GM13976 (cell line): Measurements from ENCODE around the gene VDR.
"Not testable (repeated sequence)": the region's sequence is repeated elsewhere in the genome, so short reads cannot be mapped to it uniquely, and the experiment has no call there.

Experiments
- DNase-seq: peaks from one replicate; pipeline ENCODE4 v3.0.0; 2012; ENCODE audit warnings: low spot score
- in situ Hi-C: fragments of 300-500 bp; cut with MboI; formaldehyde crosslinking; loops from one replicate; pipeline ENCODE4 v1.12.0; 2022; ENCODE audit warnings: low sequenced_read_pairs, mixed read lengths, inconsistent platforms; ENCODE audit not compliant: unreplicated experiment
- TF ChIP-seq, protein P1 (sequence below): IDR thresholded peaks from 2 replicates; pipeline ENCODE4 v1.5.1; 2012; ENCODE audit warnings: borderline replicate concordance, mild to moderate bottlenecking; ENCODE audit not compliant: insufficient read depth; ENCODE audit errors: extremely low read depth, missing control alignments, control extremely low read depth

Gene VDR

DNA sequence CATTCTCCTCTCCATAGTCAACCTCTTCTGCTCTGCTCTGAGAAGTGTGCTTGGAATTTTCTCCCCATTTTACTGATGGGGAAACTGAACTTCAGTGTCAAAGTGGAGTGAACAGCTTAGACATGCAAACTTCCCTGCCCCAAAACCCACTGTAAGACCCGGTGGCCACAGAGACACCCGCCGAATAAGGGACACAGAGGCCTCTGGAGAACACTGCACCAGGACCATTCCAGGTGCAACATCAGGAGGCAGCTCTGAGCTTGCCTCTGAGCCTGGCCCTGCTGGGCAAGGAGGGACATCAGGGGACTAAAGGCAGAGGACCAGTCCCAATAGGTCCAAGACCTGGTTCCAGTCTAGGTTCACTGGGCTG is 86.8 kb downstream of the VDR start:
- TF ChIP-seq, protein P1, sequence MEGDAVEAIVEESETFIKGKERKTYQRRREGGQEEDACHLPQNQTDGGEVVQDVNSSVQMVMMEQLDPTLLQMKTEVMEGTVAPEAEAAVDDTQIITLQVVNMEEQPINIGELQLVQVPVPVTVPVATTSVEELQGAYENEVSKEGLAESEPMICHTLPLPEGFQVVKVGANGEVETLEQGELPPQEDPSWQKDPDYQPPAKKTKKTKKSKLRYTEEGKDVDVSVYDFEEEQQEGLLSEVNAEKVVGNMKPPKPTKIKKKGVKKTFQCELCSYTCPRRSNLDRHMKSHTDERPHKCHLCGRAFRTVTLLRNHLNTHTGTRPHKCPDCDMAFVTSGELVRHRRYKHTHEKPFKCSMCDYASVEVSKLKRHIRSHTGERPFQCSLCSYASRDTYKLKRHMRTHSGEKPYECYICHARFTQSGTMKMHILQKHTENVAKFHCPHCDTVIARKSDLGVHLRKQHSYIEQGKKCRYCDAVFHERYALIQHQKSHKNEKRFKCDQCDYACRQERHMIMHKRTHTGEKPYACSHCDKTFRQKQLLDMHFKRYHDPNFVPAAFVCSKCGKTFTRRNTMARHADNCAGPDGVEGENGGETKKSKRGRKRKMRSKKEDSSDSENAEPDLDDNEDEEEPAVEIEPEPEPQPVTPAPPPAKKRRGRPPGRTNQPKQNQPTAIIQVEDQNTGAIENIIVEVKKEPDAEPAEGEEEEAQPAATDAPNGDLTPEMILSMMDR = no peak
- in situ Hi-C loops = no loop called here
- no peak for DNase-seq

DNA sequence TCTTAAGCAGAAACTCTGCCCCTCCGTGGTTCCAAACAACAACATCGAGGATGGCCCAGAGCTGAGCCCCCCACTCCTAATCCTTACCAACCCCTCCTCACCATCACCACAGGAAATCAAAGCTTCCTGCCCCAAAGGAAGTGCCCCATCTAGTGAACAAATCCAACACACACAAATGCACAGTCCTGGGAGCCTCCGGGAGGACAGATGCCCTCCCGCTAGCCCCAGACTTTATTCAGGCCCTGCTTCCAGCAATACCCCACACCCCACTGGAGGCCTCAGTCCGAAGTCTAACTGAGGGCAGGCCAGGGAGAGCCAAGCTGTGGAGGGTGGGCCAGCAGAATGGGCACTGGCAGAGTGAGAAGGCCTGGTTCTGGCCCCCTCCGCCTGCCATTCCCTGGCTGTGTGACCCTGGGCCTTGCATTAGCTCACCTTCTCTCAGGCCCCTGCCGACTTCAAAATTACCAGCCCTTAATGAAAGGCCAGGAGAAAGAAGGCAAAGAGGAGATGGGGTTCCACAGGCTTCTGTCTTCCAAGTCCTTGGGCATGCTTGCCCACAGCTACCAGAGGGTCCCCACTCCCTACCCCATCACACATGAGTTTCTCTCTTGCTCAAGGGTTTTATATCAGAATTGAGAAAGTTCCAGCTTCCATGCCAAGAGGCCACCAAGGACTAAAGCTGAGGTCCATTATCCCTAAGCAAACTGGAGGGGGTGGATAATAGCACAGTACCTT is 87.4 kb downstream of the VDR start:
- no peak for DNase-seq
- in situ Hi-C loops = no loop called here
- TF ChIP-seq, protein P1 = peak; percentile 35

DNA sequence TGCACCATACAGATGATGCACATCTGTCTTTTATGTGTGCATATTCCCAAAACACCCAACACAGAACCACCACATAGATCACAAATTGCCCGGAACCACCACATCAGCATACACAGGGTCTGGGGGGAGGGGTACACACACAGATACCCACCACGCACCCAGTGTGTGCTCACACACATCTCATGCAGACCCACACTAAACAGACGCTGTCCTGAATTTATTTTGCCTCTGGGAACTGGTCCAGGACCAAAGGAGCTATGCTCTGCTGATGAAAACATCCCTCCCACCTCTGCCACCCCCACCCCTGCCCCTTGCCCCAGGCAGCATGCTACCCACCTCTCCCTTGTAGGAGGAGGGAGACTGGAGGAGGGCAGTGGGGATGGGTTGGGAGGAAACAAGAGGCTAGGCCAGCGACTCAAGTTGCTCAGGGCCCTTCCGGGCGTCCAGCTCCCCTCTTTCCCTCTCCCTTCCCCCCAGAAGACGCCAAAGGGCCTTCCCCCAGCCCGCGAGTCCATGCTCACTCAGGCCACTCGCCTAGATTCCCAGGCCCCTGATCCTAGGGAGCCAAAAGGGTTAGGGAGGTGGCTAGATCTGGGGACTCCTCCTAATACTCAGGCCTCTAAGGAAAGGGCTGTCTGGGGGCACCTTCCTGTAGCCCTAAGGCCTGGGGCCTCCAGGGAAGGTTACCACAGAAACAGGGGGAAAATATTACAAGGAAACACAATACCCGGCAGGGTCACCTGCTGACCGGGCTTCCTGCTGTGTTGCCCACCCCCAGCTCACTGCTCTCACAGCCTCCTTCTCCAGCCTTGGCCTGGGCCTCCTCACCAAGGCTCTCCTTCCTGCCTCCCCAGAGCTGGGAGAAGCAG is 88.2 kb downstream of the VDR start:
- TF ChIP-seq, protein P1 = no peak
- in situ Hi-C loops = no loop called here
- no peak for DNase-seq

DNA sequence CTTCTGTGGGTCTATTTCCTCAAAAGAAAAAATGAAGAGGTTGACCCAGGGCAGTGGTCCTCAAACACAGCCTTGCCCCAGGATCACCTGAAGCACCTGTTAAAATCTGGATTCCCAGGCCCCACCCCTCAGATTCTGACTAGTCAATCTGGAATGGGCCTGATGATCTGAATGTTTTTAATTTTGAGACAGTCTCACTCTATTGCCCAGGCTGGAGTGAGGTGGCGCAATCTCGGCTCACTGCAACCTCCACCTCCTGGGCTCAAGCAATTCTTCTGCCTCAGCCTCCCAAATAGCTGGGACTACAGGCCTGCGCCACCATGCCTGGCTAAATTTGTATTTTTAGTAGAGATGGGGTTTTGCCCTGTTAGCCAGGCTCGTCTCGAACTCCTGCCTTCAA is 89.3 kb downstream of the VDR start:
- in situ Hi-C loops, DNase-seq: not testable (repeated sequence)

DNA sequence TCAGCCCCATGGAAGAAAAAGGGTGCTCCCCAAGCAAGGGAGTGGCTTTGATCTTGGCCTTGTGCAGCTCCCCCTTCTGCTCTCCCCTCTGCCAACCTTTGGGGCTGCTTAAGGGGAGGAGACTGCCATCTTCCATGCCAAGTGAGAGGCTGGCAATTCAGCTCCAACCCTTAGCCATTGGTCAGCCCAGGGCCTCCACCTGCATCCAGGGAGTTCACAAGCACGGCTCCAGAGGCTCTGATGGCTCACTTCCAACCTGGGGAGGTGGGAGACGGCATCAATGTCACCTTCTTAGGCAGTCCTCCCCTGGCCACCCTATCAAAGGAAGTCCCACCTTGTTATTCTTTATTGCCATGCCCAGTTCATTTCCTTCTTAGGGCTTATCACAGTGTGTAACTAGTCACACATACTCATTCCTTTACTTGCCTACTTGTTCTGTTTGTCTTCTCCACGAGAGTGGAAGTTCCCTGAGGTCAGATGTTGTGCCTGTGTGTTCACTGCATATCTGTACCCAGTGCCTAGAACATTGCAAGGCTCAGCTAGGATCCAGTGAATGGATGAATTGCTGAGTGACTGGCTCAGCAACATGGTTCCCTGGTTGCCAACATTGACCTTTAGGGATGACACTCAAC is 90.1 kb downstream of the VDR start:
- in situ Hi-C loops = no loop called here
- DNase-seq = no peak
- TF ChIP-seq, protein P1 = no peak

DNA sequence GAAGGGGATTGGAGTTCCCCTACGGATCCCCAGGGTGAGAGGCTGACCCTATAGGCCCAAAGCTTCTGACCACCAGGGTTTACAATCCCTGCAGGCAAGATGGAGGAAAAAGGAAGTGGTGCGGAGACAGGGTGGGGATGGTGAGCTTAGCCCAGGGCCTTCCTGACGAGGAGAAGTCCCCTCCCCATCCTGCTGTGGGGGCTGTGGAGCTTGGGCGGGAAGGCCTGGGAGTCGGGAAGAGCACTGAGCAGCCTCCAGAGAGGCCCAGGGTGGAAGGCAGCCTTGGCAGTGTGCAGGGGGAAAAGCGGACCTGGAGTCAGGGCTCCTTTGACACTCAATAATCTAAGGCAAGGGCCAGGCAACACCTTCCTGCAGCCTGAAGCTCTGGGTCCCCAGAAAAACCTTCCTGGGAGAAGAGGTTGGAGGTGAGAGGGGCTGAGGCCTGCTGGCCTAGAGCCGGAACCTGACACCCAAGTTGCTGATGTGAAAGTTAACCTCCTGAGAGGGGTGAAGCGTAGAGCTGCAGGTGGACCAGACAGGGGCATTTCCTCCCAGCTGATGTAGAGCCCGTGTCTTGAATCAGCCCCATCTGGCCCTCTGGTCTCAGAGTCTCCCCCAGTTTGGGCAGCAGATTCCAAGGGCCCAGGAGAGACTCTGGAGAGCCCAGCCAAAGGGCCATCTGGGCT is 91.1 kb downstream of the VDR start:
- TF ChIP-seq, protein P1 = no peak
- DNase-seq = peak; percentile 72
- in situ Hi-C loops = no loop called here
